Stimulated activated CD4-positive, alpha-beta T cell treated with anti-CD3 and anti-CD28 coated beads, Interleukin-2, amount 100 ng/mL, for 48 hours (primary cell): ENCODE measurements around the gene DUOXA1.
"Not testable (repeated sequence)": the region's sequence is repeated elsewhere in the genome, so short reads cannot be mapped to it uniquely, and the experiment has no call there.

ENCODE experiments used
- DNase-seq, 2 donors: peaks; one replicate each; pipeline ENCODE4 v3.0.0-alpha.2; 2020

DUOXA1 gene

GRCh38 chr15:45087513-45087912 lies 42.2 kb downstream of the DUOXA1 start:
- no peak for DNase-seq

- DNase-seq, result no peak
Observed at GRCh38 chr15:45084163-45084562, 45.5 kb downstream of the DUOXA1 start.

GRCh38 chr15:45083223-45083622 lies 46.5 kb downstream of the DUOXA1 start:
- DNase-seq, result no peak

GRCh38 chr15:45082412-45082811 lies 47.3 kb downstream of the DUOXA1 start:
- not testable (repeated sequence) for DNase-seq

- not testable (repeated sequence) for DNase-seq
Observed at GRCh38 chr15:45080593-45080992, 49.1 kb downstream of the DUOXA1 start.

- DNase-seq, result not testable (repeated sequence)
Observed at GRCh38 chr15:45079628-45080246, 49.9 kb downstream of the DUOXA1 start.

- not testable (repeated sequence) for DNase-seq
Observed at GRCh38 chr15:45079201-45079600, 50.5 kb downstream of the DUOXA1 start.

GRCh38 chr15:45077391-45077790 lies 52.3 kb downstream of the DUOXA1 start:
- not testable (repeated sequence) for DNase-seq

- DNase-seq, result not testable (repeated sequence)
Observed at GRCh38 chr15:45075440-45076320, 54.0 kb downstream of the DUOXA1 start.

- DNase-seq, result not testable (repeated sequence)
Observed at GRCh38 chr15:45073602-45074001, 56.1 kb downstream of the DUOXA1 start.

- not testable (repeated sequence) for DNase-seq
Observed at GRCh38 chr15:45069942-45070360, 59.7 kb downstream of the DUOXA1 start.
